Left lobe of liver (tissue), 1 donor: ENCODE measurements around the gene TP53I3. TPM values are rescaled to one million over a fixed set of nuclear protein-coding genes. Genes with fewer than 3 reads are reported as not detected.

Source experiments
- total RNA-seq: library from RNA; stranded (reverse); gene quantifications from one replicate; pipeline ENCODE4 v1.2.1, GENCODE V29; 2021
- donor health status: DM: no; HTN: yes; CAD: no.

Gene TP53I3
- total RNA-seq, 1 donor from 2014 or later, result 8.0 TPM

Other genes starting within 250 kb of the TP53I3 start
- gene ATAD2B, start 157.7 kb downstream of the TP53I3 start, total RNA-seq, result 11.1 TPM
- 6.1 TPM for gene UBXN2A, start 144.4 kb downstream of the TP53I3 start, total RNA-seq
- gene MFSD2B, start 74.7 kb downstream of the TP53I3 start, total RNA-seq, result not detected
- 6.8 TPM for gene WDCP, start 37.4 kb downstream of the TP53I3 start, total RNA-seq
- 9.5 TPM for gene FKBP1B, start 35.1 kb downstream of the TP53I3 start, total RNA-seq
- gene SF3B6, start 8.5 kb downstream of the TP53I3 start, total RNA-seq, result 28.1 TPM
- 0.45 TPM for gene PFN4, start 38.5 kb upstream of the TP53I3 start, total RNA-seq
- gene FAM228B, start 38.6 kb upstream of the TP53I3 start, total RNA-seq, result 2.6 TPM
- 0.20 TPM for gene FAM228A, start 90.2 kb upstream of the TP53I3 start, total RNA-seq